GM19193 (cell line): ENCODE data around the gene ARMC2.

Source experiments
- POLR2A ChIP-seq: IDR thresholded peaks from 4 replicates; pipeline ENCODE4 v1.6.1; 2011; ENCODE audit not compliant: insufficient read depth, insufficient read length; ENCODE audit errors: extremely low read depth

The ARMC2 gene

GRCh38 chr6:108948181-108948661 lies 100.0 kb downstream of the ARMC2 start:
- TF ChIP-seq POLR2A, result no peak

DNA sequence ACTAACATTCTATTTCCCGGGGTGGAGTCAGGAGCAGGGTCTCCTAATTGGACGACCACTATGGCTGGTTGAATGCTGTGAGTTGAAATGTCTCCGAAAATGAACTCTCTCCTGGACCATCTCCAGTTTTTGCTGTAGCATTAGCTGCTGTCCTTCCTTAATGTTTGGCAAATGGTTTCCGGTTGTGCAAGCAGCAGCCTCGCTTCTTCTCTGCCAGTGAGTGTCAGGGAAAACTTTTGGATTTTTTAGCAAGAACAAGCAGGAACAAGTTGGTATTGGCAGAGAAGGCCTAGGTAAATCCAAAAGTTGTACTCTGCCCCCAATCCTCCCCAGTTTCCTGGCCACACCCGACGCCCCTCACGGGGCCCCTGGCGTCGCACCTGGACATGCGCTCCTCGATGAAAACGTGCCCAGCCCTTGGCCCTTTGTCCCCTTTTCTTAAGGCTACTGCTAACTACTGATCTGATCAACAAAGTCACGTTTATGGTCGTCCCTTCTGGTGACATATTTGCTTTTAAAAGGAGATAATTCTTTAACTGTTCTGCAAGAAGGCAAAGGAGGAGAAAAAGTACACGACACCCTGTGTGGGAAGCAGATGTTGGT lies 103.2 kb downstream of the ARMC2 start:
- TF ChIP-seq POLR2A, result no peak

GRCh38 chr6:108952776-108953486 lies 104.7 kb downstream of the ARMC2 start:
- TF ChIP-seq POLR2A, result no peak

DNA sequence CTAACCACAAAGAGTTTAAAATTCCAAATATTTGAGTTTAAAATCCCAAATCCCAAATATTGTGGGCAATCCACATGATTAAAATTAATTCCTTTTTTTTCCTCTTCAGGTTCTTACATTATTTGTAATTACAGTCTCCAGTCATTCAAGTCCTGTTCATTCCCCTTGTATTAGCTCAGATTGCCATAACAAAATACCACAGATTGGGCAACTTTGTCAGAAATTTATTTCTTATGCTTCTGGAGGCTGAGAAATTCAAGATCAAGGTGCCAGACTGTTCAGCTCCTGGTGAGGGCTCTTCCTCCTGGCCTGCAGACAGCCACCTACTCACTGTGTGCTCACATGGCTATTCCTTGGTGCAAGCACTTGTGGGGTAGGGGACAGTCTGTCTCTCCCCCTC lies 105.5 kb downstream of the ARMC2 start:
- TF ChIP-seq POLR2A, result no peak

- no peak for TF ChIP-seq POLR2A
Observed at GRCh38 chr6:108955329-108955949, 107.2 kb downstream of the ARMC2 start.

DNA sequence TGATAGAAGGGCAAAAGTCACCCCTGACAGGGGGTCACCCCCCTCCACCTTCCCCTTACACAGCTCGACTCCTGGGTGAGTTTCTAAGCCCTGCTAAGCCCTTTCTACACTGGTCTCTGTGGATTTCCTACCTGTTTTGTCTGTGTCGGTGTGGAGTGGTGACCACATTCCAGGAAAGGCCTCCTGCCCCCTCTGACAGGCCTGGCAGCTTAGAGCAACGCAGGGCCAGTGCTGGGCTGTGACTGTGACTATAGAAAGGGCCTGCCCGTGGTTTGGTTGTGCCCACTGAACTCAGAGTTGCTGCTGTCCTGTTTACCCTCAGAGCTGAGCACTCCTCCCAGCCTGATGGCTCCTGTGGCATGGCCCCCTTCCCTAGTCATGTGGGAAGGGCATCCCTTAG lies 109.0 kb downstream of the ARMC2 start:
- no peak for TF ChIP-seq POLR2A

DNA sequence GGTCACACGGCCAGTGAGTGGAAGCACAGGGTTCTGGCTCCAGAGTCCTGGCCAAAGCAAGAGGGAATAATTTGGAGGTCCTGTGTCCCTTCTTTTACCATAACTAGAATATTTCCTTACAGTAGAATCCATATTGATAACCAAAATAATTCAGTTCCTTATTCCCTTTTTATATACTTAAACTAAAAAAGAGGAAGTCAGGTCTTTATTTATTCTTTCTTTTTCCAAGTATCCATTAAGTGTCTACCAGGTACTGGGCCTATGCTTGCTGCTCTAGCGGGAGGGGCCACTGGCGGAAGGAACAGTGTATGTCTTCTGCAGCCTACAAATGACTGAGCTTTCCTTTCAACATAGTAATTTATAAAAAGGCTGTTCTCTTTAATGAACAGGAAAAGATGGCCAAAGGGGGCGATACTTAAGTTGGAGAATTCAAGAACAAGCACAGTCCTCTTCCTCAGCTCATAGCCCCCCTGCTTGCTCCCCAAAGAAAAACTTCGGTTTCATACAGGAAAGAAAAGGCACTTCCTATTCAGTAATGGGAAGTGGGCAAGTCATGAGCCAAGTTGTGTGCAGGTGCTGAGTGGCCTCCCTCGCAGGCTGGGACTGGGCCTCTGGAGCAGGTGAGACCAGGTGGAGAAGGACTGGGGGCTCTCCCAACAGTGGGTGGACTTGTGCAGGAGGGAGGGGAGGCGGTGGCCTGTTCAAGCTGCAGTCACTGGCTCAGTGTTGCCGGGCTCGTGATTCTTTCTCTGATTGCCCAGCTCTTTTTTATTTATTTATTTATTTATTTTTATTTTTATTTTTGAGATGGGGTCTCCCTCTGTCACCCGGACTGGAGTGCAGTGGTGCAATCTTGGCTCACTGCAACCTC lies 110.9 kb downstream of the ARMC2 start:
- no peak for TF ChIP-seq POLR2A

- no peak for TF ChIP-seq POLR2A
Observed at GRCh38 chr6:108959972-108960582, 111.9 kb downstream of the ARMC2 start.

DNA sequence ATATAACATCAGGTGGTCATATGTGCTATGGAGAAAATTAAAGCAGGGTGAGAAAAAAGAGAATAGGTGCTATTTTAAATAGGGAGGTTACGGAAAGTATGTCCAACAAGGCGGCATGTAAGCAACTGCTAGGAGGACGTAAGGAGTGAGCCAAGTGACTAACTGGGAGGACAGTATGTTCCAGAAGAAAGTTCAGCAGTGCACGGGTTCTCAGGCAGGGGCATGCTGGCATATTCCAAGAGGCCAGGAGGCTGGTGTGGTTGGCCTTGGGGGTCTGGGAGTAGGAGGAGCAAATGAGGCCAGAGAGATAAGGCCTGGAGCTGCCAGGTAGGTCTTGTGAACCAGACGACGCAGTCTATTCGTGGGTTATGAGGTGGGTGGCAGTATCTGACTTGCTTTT lies 112.4 kb downstream of the ARMC2 start:
- no peak for TF ChIP-seq POLR2A

GRCh38 chr6:108961077-108961476 lies 112.9 kb downstream of the ARMC2 start:
- no peak for TF ChIP-seq POLR2A

DNA sequence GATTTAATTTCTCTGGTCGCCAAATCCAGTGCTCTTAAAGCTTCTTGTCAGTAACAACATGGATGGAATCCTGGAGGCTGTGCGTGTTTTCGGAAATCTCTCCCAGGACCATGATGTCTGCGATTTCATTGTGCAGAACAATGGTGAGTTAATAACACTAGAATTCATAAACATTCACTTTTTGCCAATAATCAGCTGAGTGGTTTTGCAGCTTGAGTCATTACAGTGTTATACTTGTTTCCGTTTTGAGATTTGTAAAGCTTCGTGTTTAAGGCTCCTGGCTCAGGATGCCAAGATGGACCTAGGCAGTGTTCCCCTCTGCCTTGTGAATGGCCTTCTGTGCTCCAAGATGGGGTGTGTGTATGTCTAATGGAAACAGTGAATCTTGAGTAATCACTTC lies 113.8 kb downstream of the ARMC2 start:
- TF ChIP-seq POLR2A, result no peak

- TF ChIP-seq POLR2A, result no peak
Observed at GRCh38 chr6:108966251-108966650, 118.0 kb downstream of the ARMC2 start.

- no peak for TF ChIP-seq POLR2A
Observed at GRCh38 chr6:108966855-108967755, 118.9 kb downstream of the ARMC2 start.
